Right atrium auricular region (tissue), 2 donors: ENCODE measurements around the gene MIOS. TPM values are rescaled to one million over a fixed set of nuclear protein-coding genes. Genes with fewer than 3 reads are reported as not detected.

Experiments
- DNase-seq: peaks from one replicate; pipeline ENCODE4 v3.0.0-alpha.2; 2019; ENCODE audit warnings: low spot score
- H3K27ac ChIP-seq, 2 donors: fragments of 200-600 bp; sonication (generic); 1 replicate in 1 of 2; 2 replicates in 1 of 2; pipeline ENCODE4 v1.5.1; 2016 to 2019
- H3K27me3 ChIP-seq, 2 donors: fragments of 200-600 bp; sonication (generic); one replicate each; pipeline versions ENCODE4 v1.5.1 to v1.6.0; 2017 to 2019
- H3K36me3 ChIP-seq: fragments of 200-600 bp; sonication (generic); one replicate; pipeline ENCODE4 v1.5.1; 2016
- H3K4me1 ChIP-seq, 2 donors: fragments of 200-600 bp; sonication (generic); one replicate each; pipeline versions ENCODE4 v1.5.1 to v1.6.0; 2017 to 2019
- H3K4me3 ChIP-seq, 2 donors: fragments of 200-600 bp; sonication (generic); 1 replicate in 1 of 2; 2 replicates in 1 of 2; pipeline ENCODE4 v1.5.1; 2017 to 2019; ENCODE audit warnings: mild to moderate bottlenecking in 1 of 2, moderate library complexity in 1 of 2
- H3K9me3 ChIP-seq, 2 donors: fragments of 200-600 bp; sonication (generic); one replicate each; pipeline ENCODE4 v1.5.1; 2019
- total RNA-seq, 2 donors: library from RNA; depleted of rRNA; stranded (reverse); fragments of >200 nt; gene quantifications; one replicate each; pipeline ENCODE4 v1.1.0, GENCODE V29; 2016
- TF ChIP-seq, protein P1 (sequence below), 2 donors: fragments of 200-600 bp; sonication (generic); IDR thresholded peaks; one replicate each; pipeline ENCODE4 v1.5.1; 2019; ENCODE audit warnings: antibody characterized with exemption in 2 of 2

MIOS gene
- total RNA-seq, 2 donors from 2014 or later, result 19.7 to 21.8 TPM

DNA sequence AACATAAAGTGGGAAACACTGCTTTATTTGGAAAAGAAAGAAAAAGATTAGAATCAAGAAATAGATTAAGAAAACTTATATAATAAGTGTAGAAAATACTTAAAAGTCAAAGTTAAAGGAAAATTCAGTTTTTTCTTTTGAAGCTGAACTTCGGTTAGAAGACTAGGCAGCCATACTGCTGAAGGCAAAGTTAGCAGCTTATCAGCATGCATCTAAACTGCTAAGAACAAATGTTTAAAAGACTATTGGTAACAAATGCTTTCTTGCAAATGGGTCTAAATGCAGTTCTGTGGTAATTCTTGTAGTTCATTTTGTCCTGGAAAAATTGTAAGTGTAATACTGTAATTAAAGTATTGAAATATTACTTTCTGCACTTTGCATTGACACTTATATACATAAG, 18.0 kb downstream of the MIOS start:
- no peaks in the 10 kb centered on the region for H3K4me1 ChIP-seq
- H3K27ac ChIP-seq, result no peak overlapping the region
- H3K36me3 ChIP-seq, result no peaks in the 10 kb centered on the region
- H3K27me3 ChIP-seq, result no peaks in the 10 kb centered on the region
- DNase-seq, result no peak
- H3K9me3 ChIP-seq, result no peaks in the 10 kb centered on the region
- H3K4me3 ChIP-seq, result no peak overlapping the region
- TF ChIP-seq, protein P1, sequence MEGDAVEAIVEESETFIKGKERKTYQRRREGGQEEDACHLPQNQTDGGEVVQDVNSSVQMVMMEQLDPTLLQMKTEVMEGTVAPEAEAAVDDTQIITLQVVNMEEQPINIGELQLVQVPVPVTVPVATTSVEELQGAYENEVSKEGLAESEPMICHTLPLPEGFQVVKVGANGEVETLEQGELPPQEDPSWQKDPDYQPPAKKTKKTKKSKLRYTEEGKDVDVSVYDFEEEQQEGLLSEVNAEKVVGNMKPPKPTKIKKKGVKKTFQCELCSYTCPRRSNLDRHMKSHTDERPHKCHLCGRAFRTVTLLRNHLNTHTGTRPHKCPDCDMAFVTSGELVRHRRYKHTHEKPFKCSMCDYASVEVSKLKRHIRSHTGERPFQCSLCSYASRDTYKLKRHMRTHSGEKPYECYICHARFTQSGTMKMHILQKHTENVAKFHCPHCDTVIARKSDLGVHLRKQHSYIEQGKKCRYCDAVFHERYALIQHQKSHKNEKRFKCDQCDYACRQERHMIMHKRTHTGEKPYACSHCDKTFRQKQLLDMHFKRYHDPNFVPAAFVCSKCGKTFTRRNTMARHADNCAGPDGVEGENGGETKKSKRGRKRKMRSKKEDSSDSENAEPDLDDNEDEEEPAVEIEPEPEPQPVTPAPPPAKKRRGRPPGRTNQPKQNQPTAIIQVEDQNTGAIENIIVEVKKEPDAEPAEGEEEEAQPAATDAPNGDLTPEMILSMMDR (IDR thresholded peaks at IDR 0.05), result no peak

DNA sequence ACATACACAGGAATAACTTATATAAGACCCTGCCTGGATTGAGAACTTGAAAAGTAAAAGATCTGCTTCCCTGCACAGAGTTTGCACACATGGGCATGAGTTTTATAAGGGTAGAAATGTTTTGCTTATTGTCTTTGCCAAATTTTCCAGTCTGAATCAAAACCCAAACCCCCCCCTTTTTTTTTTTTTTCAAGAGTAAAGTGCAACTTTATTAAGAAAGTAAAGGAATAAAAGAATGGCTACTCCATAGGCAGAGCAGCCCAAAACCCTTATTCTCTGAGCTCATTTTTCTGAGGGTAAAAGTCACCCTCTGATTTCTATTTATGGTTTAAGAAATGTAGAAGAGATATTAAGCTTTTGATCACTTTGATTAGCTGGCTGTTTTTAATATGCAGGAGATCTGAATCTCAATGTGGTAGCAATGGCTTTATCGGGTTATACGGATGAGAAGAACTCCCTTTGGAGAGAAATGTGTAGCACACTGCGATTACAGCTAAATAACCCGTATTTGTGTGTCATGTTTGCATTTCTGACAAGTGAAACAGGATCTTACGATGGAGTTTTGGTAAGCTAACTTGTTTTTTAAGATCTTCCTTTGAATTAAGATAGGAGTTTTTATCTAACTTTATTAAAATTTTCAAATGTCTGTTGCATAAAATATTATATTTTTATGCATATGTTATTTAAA, 18.7 kb downstream of the MIOS start:
- Histone ChIP-seq H3K27ac (no peak overlapping the region), H3K27me3 (no peaks in the 10 kb centered on the region), H3K9me3 (no peaks in the 10 kb centered on the region), H3K36me3 (no peaks in the 10 kb centered on the region), H3K4me3 (no peak overlapping the region), H3K4me1 (no peaks in the 10 kb centered on the region)
- no peak for DNase-seq
- TF ChIP-seq, protein P1 (IDR thresholded peaks at IDR 0.05), result no peak

DNA sequence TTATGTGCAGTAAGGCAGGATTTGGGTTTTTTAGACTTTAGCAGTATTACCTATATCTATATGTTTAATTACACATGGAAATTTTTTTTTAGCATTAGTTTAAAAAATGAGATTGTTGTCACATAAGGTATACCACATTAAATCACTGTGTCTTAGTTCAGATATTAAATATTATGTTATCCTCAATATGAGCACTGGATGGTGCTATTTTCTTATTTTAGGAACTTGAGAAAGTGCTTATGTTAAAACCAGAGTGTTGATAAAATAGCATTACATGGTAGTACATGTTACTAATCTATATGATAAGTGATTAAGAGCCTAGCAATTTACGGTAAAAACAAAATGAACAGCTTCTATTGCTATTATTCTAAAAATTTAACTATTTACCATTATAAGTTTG, 28.8 kb downstream of the MIOS start:
- H3K27ac ChIP-seq, result no peak overlapping the region
- no peaks in the 10 kb centered on the region for H3K4me1 ChIP-seq
- no peak for DNase-seq
- H3K27me3 ChIP-seq, result no peaks in the 10 kb centered on the region
- H3K9me3 ChIP-seq, result no peaks in the 10 kb centered on the region
- H3K36me3 ChIP-seq, result peaks cover 29% of the 10 kb centered on the region
- TF ChIP-seq, protein P1 (IDR thresholded peaks at IDR 0.05), result peak in 1 of 2 donors; percentile 53
- no peak overlapping the region for H3K4me3 ChIP-seq

DNA sequence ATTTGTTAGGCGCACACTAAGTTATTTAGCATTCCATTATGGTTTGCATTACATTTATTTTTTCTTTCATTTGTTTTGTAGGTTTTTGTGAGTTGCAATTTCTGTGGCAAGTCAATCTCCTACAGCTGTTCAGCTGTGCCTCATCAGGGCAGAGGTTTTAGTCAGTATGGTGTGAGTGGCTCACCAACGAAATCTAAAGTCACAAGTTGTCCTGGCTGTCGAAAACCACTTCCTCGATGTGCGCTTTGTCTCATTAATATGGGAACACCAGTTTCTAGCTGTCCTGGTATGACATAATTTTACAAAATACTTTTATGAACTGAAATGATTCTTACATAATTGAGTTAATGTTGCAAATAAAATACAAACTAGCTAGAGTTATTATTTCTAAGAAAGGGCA, 29.5 kb downstream of the MIOS start:
- Histone ChIP-seq H3K27me3 (no peaks in the 10 kb centered on the region), H3K4me1 (no peaks in the 10 kb centered on the region), H3K27ac (no peak overlapping the region), H3K36me3 (peaks cover 29% of the 10 kb centered on the region), H3K9me3 (no peaks in the 10 kb centered on the region), H3K4me3 (no peak overlapping the region)
- no peak for DNase-seq
- TF ChIP-seq, protein P1 (IDR thresholded peaks at IDR 0.05), result no peak

DNA sequence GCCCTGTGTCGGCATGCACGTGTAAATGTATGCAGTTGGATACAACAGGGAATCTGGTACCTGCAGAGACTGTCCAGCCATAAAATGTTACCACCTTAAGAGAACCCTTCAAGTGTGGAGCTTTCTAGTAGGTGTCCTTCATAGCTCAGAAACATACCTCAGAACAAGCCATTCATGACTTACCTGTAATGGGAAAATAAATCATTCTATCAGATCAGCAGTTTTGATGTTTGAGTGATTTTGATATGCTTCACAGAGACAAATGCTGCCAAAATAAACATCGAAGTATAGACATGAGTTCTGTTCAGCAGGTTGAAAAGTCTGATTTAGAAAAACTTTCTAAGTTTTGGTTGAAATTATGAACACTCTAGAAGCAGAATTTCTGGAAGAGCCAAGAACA, 40.3 kb downstream of the MIOS start:
- Histone ChIP-seq H3K27me3 (no peaks in the 10 kb centered on the region), H3K4me3 (no peak overlapping the region), H3K27ac (no peak overlapping the region), H3K4me1 (no peaks in the 10 kb centered on the region), H3K36me3 (peaks cover 11% of the 10 kb centered on the region), H3K9me3 (no peaks in the 10 kb centered on the region)
- TF ChIP-seq, protein P1 (IDR thresholded peaks at IDR 0.05), result no peak
- DNase-seq, result no peak

DNA sequence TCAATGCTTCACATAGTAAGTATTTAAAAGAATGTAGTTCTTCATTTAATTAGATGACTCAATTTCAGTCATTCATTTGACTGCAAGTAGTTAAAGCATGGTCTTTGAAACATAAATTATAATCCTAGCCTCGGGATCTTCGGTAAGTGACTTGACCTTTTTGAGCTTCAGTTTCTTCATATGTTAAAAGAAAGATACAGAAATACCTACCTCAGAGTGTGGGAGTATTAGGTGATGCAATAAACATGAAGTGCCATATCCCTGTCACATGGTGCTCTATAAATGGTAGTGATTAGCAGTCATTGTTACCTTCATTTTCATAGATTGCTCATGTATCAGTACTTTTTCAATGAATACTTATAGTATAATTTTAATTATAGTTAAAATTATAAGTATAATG, 42.6 kb downstream of the MIOS start:
- H3K4me3 ChIP-seq, result no peak overlapping the region
- peaks cover 11% of the 10 kb centered on the region for H3K36me3 ChIP-seq
- DNase-seq, result no peak
- H3K9me3 ChIP-seq, result no peaks in the 10 kb centered on the region
- H3K27ac ChIP-seq, result no peak overlapping the region
- no peaks in the 10 kb centered on the region for H3K27me3 ChIP-seq
- no peaks in the 10 kb centered on the region for H3K4me1 ChIP-seq
- TF ChIP-seq, protein P1 (IDR thresholded peaks at IDR 0.05), result no peak
